PFSK-1 (cell line): Measurements from ENCODE around the gene CNGA1.

Experiments used
- FOXP2 ChIP-seq: optimal IDR thresholded peaks from 2 replicates; pipeline ENCODE3; 2011; ENCODE audit warnings: borderline replicate concordance, control low read depth, inconsistent platforms; ENCODE audit not compliant: insufficient read depth; ENCODE audit errors: extremely low read length, extremely low read depth
- POLR2AphosphoS5 ChIP-seq: IDR thresholded peaks from 2 replicates; pipeline ENCODE4 v1.6.1; 2012; ENCODE audit warnings: low read depth, mild to moderate bottlenecking, control low read depth, low read length, moderate library complexity
- REST ChIP-seq, 2 experiments: IDR thresholded peaks; 2 replicates each; pipeline versions ENCODE4 v1.6.1 to v1.8.0; 2011 to 2012; ENCODE audit warnings: low read depth in 2 of 2, low read length in 2 of 2, control low read depth in 1 of 2, inconsistent platforms in 1 of 2, mild to moderate bottlenecking in 1 of 2, moderate library complexity in 1 of 2; ENCODE audit not compliant: insufficient read depth in 1 of 2
- SIN3A ChIP-seq: IDR thresholded peaks from 2 replicates; pipeline ENCODE4 v1.6.1; 2012; ENCODE audit warnings: mild to moderate bottlenecking, low read length, moderate library complexity, borderline replicate concordance; ENCODE audit not compliant: insufficient read depth
- TAF1 ChIP-seq: IDR thresholded peaks from 2 replicates; pipeline ENCODE4 v1.6.1; 2012; ENCODE audit warnings: low read length, control low read depth, borderline replicate concordance; ENCODE audit not compliant: insufficient read depth

The CNGA1 gene

DNA sequence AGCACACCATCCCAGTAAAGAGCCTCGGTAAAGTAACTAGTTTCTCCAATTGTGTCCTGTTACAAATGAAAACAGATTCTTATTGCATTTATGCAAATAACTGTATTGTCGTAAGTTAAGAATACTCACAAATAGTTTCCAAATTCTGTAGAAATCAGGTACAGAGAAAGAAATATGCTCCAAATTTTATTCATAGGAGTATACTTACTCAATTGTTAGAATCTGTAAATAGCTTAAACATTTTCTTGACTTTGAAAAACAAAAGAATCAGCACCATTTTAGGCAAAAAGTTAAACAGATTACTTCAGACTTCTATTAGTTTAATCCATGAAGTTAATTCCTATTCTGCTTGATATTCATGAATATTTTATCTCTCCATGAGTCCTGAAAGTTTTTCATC, 10.7 kb downstream of the CNGA1 start:
- no peak for TF ChIP-seq TAF1
- TF ChIP-seq POLR2AphosphoS5 = no peak
- TF ChIP-seq SIN3A = no peak
- no peak for TF ChIP-seq FOXP2
- TF ChIP-seq REST (IDR thresholded peaks at IDR 0.05; ENCODE audit: insufficient read depth in 1 of 2, low read depth in 2 of 2, low read length in 2 of 2) = no peak

- TF ChIP-seq SIN3A (no peak), TAF1 (no peak), POLR2AphosphoS5 (no peak), REST (IDR thresholded peaks at IDR 0.05; ENCODE audit: insufficient read depth in 1 of 2, low read depth in 2 of 2, low read length in 2 of 2) (no peak), FOXP2 (no peak)
Measured at GRCh38 chr4:48002267-48002666, 14.2 kb downstream of the CNGA1 start.

DNA sequence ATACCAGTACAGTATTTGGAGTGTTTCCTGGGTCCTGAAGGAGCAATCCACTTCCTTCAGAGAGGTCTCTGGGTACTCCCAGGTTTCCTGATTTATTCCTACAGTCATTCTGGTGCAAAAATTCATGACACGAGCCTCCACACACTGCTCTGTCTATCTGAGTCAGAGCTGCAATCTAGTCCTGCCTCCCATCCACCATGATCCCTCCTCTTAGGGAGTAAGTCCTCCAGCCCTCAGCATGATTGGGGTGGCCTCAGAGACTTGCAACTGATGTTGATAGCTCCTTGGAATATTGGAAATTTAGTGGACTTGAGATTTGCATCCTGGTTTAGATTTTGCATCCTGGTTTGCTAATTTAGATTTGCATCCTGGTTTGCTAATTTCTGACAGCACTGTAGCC, 20.5 kb downstream of the CNGA1 start:
- TF ChIP-seq POLR2AphosphoS5 (no peak), REST (IDR thresholded peaks at IDR 0.05; ENCODE audit: insufficient read depth in 1 of 2, low read depth in 2 of 2, low read length in 2 of 2) (no peak), SIN3A (no peak), TAF1 (no peak), FOXP2 (no peak)

- TF ChIP-seq FOXP2 (no peak), SIN3A (no peak), TAF1 (no peak), POLR2AphosphoS5 (no peak), REST (IDR thresholded peaks at IDR 0.05; ENCODE audit: insufficient read depth in 1 of 2, low read depth in 2 of 2, low read length in 2 of 2) (no peak)
Measured at GRCh38 chr4:47990145-47990544, 26.3 kb downstream of the CNGA1 start.

DNA sequence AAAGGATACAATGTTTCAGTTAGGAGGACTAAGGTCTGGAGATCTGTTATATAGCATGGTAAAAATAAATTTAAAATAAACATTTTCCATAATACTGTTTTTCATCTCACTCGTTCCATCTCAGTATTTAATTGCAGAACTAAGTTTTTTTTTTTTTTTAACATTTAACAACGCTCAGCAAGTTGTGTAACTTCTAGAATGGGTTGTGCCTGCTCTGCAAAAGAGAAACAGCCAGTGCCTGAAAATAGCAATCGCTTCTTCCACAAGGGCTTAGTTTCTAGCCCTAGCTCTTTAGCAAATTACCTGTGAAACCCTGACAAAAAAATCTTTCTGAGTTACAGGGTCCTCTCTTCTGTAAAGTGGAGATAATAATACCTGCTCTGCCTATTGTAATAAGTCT, 41.9 kb downstream of the CNGA1 start:
- TF ChIP-seq TAF1 (no peak), REST (IDR thresholded peaks at IDR 0.05; ENCODE audit: insufficient read depth in 1 of 2, low read depth in 2 of 2, low read length in 2 of 2) (no peak), FOXP2 (no peak), SIN3A (no peak), POLR2AphosphoS5 (no peak)
